Fibroblast of the conjunctiva (primary cell): ENCODE data around the gene TNIP2.
"Not testable (repeated sequence)": the region's sequence is repeated elsewhere in the genome, so short reads cannot be mapped to it uniquely, and the experiment has no call there.

Experiments
- DNase-seq: peaks from one replicate; pipeline ENCODE4 v3.0.0-alpha.2; 2010; ENCODE audit warnings: low read depth

The TNIP2 gene

GRCh38 chr4:2768921-2769336 is 12.8 kb upstream of the TNIP2 start:
- no peak for DNase-seq

- DNase-seq = no peak
Measured at GRCh38 chr4:2768124-2768523, 12.0 kb upstream of the TNIP2 start.

- DNase-seq = no peak
Measured at GRCh38 chr4:2767705-2768074, 11.6 kb upstream of the TNIP2 start.

GRCh38 chr4:2767046-2767704 is 11.0 kb upstream of the TNIP2 start:
- DNase-seq = no peak

GRCh38 chr4:2765832-2766526 is 9.8 kb upstream of the TNIP2 start:
- DNase-seq = no peak

- DNase-seq = no peak
Measured at GRCh38 chr4:2763511-2763967, 7.4 kb upstream of the TNIP2 start.

- not testable (repeated sequence) for DNase-seq
Measured at GRCh38 chr4:2762486-2763370, 6.6 kb upstream of the TNIP2 start.

- no peak for DNase-seq
Measured at GRCh38 chr4:2762048-2762447, 5.9 kb upstream of the TNIP2 start.

GRCh38 chr4:2761035-2761923 is 5.1 kb upstream of the TNIP2 start:
- DNase-seq = no peak

- no peak for DNase-seq
Measured at GRCh38 chr4:2757426-2757825, 1.3 kb upstream of the TNIP2 start.

GRCh38 chr4:2756691-2757350 is 685 bp upstream of the TNIP2 start:
- DNase-seq = no peak

GRCh38 chr4:2754848-2755819 is 1.0 kb downstream of the TNIP2 start:
- DNase-seq = no peak

- no peak for DNase-seq
Measured at GRCh38 chr4:2753436-2753835, 2.7 kb downstream of the TNIP2 start.

GRCh38 chr4:2750719-2751605 is 5.2 kb downstream of the TNIP2 start:
- DNase-seq = no peak

GRCh38 chr4:2746891-2747695 is 9.0 kb downstream of the TNIP2 start:
- no peak for DNase-seq

GRCh38 chr4:2745981-2746806 is 9.9 kb downstream of the TNIP2 start:
- no peak for DNase-seq

- DNase-seq = no peak
Measured at GRCh38 chr4:2745516-2745915, 10.6 kb downstream of the TNIP2 start.
